Neutrophil (primary cell): ENCODE results near the gene BMAL1.

ENCODE experiments used
- H3K27ac ChIP-seq: fragments of 200-600 bp; sonication (generic); 2 replicates; pipeline ENCODE4 v1.5.1; 2016; ENCODE audit warnings: mild to moderate bottlenecking, moderate library complexity
- H3K27me3 ChIP-seq: fragments of 200-600 bp; sonication (generic); 2 replicates; pipeline ENCODE4 v1.6.0; 2016; ENCODE audit warnings: mild to moderate bottlenecking
- H3K36me3 ChIP-seq: fragments of 200-600 bp; sonication (generic); 2 replicates; pipeline ENCODE4 v1.5.1; 2017
- H3K4me1 ChIP-seq, 2 experiments: fragments of 200-600 bp in 1 of 2; sonication (generic) in 1 of 2; 1 replicate in 1 of 2; 2 replicates in 1 of 2; pipeline versions ENCODE4 v1.5.1 to v1.6.1; 2013 to 2016; ENCODE audit warnings: low read depth in 1 of 2, low read length in 1 of 2, mild to moderate bottlenecking in 1 of 2, moderate library complexity in 1 of 2; ENCODE audit not compliant: control insufficient read depth in 1 of 2, insufficient read depth in 1 of 2
- H3K4me3 ChIP-seq, 2 experiments: fragments of 200-600 bp in 1 of 2; sonication (generic) in 1 of 2; 1 replicate in 1 of 2; 2 replicates in 1 of 2; pipeline ENCODE4 v1.5.1; 2013 to 2016; ENCODE audit warnings: low read depth in 1 of 2, low read length in 1 of 2, mild to moderate bottlenecking in 1 of 2, moderate library complexity in 1 of 2
- H3K9me3 ChIP-seq: fragments of 200-600 bp; sonication (generic); 2 replicates; pipeline ENCODE4 v1.5.1; 2016
- TF ChIP-seq, protein P1 (sequence below): fragments of 200-600 bp; sonication (generic); IDR thresholded peaks from 2 replicates; pipeline ENCODE4 v1.5.1; 2016; ENCODE audit warnings: antibody characterized with exemption

The BMAL1 gene

DNA sequence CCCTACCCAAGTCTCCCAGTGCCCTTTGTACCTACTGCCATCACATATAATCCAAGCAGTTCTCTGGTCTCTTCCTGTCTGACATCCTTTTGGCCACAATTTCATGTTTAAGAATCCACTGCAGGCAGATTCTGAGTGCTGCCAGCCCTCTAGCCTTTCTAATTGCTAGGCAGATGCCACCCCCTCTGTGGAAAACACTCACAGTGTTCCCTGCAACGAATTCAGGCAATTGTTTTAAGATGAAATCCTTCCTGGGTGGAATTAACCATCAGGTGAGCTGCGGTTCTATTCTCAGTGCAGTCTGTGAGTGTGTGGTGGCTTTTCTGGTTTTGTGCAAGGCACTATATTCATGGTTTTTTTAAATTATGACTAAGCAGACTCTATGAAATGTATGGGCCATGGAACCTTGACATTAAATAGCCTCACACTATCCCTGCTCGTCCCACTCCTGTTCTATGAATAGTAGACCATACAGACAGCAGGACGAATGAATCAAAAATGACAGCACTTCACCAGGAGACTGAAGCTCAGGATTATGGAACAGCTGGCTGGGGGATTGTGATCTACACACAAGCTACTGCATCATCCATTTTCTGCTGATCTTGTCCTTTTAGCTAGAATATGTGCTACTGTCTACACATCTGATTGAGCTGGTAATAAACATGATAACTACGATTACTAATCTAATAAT, 29.8 kb upstream of the BMAL1 start:
- TF ChIP-seq, protein P1, sequence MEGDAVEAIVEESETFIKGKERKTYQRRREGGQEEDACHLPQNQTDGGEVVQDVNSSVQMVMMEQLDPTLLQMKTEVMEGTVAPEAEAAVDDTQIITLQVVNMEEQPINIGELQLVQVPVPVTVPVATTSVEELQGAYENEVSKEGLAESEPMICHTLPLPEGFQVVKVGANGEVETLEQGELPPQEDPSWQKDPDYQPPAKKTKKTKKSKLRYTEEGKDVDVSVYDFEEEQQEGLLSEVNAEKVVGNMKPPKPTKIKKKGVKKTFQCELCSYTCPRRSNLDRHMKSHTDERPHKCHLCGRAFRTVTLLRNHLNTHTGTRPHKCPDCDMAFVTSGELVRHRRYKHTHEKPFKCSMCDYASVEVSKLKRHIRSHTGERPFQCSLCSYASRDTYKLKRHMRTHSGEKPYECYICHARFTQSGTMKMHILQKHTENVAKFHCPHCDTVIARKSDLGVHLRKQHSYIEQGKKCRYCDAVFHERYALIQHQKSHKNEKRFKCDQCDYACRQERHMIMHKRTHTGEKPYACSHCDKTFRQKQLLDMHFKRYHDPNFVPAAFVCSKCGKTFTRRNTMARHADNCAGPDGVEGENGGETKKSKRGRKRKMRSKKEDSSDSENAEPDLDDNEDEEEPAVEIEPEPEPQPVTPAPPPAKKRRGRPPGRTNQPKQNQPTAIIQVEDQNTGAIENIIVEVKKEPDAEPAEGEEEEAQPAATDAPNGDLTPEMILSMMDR, result no peak
- Histone ChIP-seq H3K9me3 (no peaks in the 10 kb centered on the region), H3K4me3 (no peak overlapping the region), H3K36me3 (no peaks in the 10 kb centered on the region), H3K4me1 (no peaks in the 10 kb centered on the region), H3K27me3 (peaks cover 47% of the 10 kb centered on the region), H3K27ac (no peak overlapping the region)

DNA sequence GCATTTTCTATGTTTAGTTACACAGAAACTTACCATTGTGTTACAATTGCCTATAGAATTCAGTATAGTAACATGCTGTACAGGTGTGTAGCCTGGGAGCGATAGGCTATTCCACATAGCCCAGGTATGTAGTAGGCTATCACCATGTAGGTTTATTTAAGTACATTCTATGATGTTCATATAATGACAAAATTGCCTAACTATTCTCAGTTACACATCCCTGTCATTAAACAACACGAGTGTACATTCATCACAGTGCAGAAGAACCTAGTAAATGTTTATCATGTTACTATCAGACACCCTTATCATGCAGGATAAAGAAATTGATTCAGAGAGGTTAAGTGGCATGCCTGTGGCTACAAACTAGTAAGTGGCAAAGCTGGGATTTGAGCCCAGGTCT, 28.4 kb upstream of the BMAL1 start:
- H3K36me3 ChIP-seq, result no peaks in the 10 kb centered on the region
- H3K4me1 ChIP-seq, result no peaks in the 10 kb centered on the region
- H3K4me3 ChIP-seq, result no peak overlapping the region
- no peak overlapping the region for H3K27ac ChIP-seq
- no peaks in the 10 kb centered on the region for H3K9me3 ChIP-seq
- peaks cover 35% of the 10 kb centered on the region for H3K27me3 ChIP-seq
- TF ChIP-seq, protein P1, result no peak

DNA sequence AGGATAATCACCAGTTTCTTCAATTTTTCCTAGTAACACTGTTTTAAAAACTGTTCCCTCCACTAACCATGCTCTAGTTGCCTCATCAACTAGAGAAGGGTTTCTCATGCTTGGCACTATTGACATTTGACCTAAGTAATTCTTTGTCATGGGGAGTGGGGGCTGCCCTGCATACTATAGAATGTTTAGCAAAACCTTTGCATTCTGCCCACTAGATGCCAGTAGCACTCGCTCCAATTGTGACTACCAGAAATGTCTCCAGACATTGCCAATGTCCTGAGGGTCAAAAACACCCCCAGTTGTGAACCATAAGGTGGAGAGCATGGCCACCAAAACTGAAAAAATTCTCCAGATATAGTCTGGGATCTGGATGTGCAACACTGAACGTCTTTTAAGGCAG, 27.6 kb upstream of the BMAL1 start:
- TF ChIP-seq, protein P1, result no peak
- no peaks in the 10 kb centered on the region for H3K36me3 ChIP-seq

DNA sequence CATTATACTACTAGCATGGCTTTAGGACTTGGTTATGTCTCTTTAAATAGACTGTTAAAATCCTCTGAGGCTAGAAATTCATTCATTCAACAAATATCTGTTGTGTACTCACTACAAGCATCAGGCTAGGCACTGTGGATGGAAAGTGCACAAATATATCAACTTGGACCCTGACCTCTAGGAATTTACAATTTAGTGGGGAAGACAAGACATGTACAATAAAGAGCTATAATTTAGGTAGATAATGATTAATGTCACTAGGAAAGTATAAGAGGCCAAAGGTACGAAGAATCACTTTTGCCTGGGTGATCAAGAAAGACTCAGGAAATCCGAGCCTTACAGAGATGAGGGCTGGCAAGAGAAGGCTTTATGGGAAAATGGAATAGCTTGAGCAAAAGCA, 25.6 kb upstream of the BMAL1 start:
- no peak overlapping the region for H3K4me3 ChIP-seq
- H3K9me3 ChIP-seq, result no peaks in the 10 kb centered on the region
- H3K4me1 ChIP-seq, result no peaks in the 10 kb centered on the region
- TF ChIP-seq, protein P1, result no peak
- no peak overlapping the region for H3K27ac ChIP-seq
- no peaks in the 10 kb centered on the region for H3K36me3 ChIP-seq
- H3K27me3 ChIP-seq, result peaks cover 40% of the 10 kb centered on the region

More for the DNA sequence above, 27.6 kb upstream of the BMAL1 start:
- peaks cover 35% of the 10 kb centered on the region for H3K27me3 ChIP-seq
- no peaks in the 10 kb centered on the region for H3K9me3 ChIP-seq
- no peak overlapping the region for H3K4me3 ChIP-seq
- H3K4me1 ChIP-seq, result no peaks in the 10 kb centered on the region
- H3K27ac ChIP-seq, result no peak overlapping the region

DNA sequence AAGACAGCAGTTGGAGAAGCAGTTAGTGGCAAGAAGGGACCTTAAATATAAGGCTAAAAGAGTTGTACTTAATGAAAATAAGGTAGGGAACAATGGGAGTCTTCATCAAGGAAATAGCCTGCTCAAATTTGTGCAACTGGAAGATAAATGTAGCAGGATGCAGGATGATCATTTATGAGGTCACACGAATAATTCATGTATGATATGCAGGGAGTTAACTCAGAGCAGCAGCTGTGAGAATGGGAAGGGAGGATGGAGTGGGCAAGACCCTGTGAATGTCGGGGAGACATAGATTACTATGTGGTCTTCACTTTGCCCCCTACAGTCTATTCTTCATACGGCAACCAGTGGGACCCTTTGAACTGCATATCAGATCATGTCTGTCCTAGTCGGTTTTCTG, 25.2 kb upstream of the BMAL1 start:
- H3K27ac ChIP-seq, result no peak overlapping the region
- no peaks in the 10 kb centered on the region for H3K36me3 ChIP-seq
- TF ChIP-seq, protein P1, result no peak
- H3K4me1 ChIP-seq, result no peaks in the 10 kb centered on the region
- H3K27me3 ChIP-seq, result peaks cover 42% of the 10 kb centered on the region
- H3K9me3 ChIP-seq, result no peaks in the 10 kb centered on the region
- H3K4me3 ChIP-seq, result no peak overlapping the region
